HG02623 (cell line): ENCODE data around the gene CD9.

Source experiments
- ATAC-seq: cut with Tn5 transposase; IDR thresholded peaks from one replicate; pipeline ENCODE4 v1.9.1; 2021; ENCODE audit warnings: moderate library complexity; ENCODE audit not compliant: unreplicated experiment

The CD9 gene

GRCh38 chr12:6216581-6216980 lies 16.4 kb downstream of the CD9 start:
- no peak for ATAC-seq

- no peak for ATAC-seq
Measured at GRCh38 chr12:6218347-6218925, 18.2 kb downstream of the CD9 start.

GRCh38 chr12:6219980-6220379 lies 19.8 kb downstream of the CD9 start:
- ATAC-seq = no peak

GRCh38 chr12:6221146-6221545 lies 20.9 kb downstream of the CD9 start:
- ATAC-seq = no peak

- ATAC-seq = no peak
Measured at GRCh38 chr12:6222078-6222654, 22.0 kb downstream of the CD9 start.

- no peak for ATAC-seq
Measured at GRCh38 chr12:6223545-6223944, 23.3 kb downstream of the CD9 start.

- no peak for ATAC-seq
Measured at GRCh38 chr12:6224550-6224949, 24.4 kb downstream of the CD9 start.

GRCh38 chr12:6225630-6226001 lies 25.4 kb downstream of the CD9 start:
- no peak for ATAC-seq

GRCh38 chr12:6226002-6226678 lies 25.9 kb downstream of the CD9 start:
- no peak for ATAC-seq

- ATAC-seq = no peak
Measured at GRCh38 chr12:6226679-6227051, 26.5 kb downstream of the CD9 start.

GRCh38 chr12:6228535-6229223 lies 28.5 kb downstream of the CD9 start:
- no peak for ATAC-seq

- no peak for ATAC-seq
Measured at GRCh38 chr12:6229224-6230218, 29.3 kb downstream of the CD9 start.

- ATAC-seq = peak; percentile 53
Measured at GRCh38 chr12:6230321-6231110, 30.3 kb downstream of the CD9 start.

- no peak for ATAC-seq
Measured at GRCh38 chr12:6231359-6232268, 31.4 kb downstream of the CD9 start.

GRCh38 chr12:6233121-6233971 lies 33.1 kb downstream of the CD9 start:
- ATAC-seq = no peak

GRCh38 chr12:6234214-6234613 lies 34.0 kb downstream of the CD9 start:
- ATAC-seq = no peak

- ATAC-seq = no peak
Measured at GRCh38 chr12:6234906-6235305, 34.7 kb downstream of the CD9 start.

- no peak for ATAC-seq
Measured at GRCh38 chr12:6235499-6235898, 35.3 kb downstream of the CD9 start.
